ENCODE data around the gene WHRN.

The WHRN gene

GRCh38 chr9:114414346-114414745, 90.9 kb downstream of the WHRN start:
- ChIA-PET CTCF (interaction anchor here (0.9 to 4.7 kb wide), 9 partner anchors 8 to 600 kb away, joined by 3 to 53 read pairs (median 5); partner anchors contain the start of gene TEX48), POLR2A (no interaction called here)
- no peak for TF ChIP-seq CTCF (IDR thresholded peaks at IDR 0.05; ENCODE audit: control extremely low read depth, extremely low read depth, low read depth, missing control alignments)
- no peak for DNase-seq (ENCODE audit: extremely low spot score)

- ChIA-PET POLR2A (no interaction called here), CTCF (interaction anchor here (0.9 to 4.7 kb wide), 9 partner anchors 8 to 601 kb away, joined by 3 to 53 read pairs (median 5); partner anchors contain the start of gene TEX48)
- DNase-seq (ENCODE audit: extremely low spot score) = peak; percentile 44
- TF ChIP-seq CTCF (IDR thresholded peaks at IDR 0.05; ENCODE audit: control extremely low read depth, extremely low read depth, low read depth, missing control alignments) = no peak
Measured at GRCh38 chr9:114413861-114414301, 91.4 kb downstream of the WHRN start.

GRCh38 chr9:114412048-114412683, 93.1 kb downstream of the WHRN start:
- TF ChIP-seq CTCF (IDR thresholded peaks at IDR 0.05; ENCODE audit: control extremely low read depth, extremely low read depth, low read depth, missing control alignments) = no peak
- DNase-seq (ENCODE audit: extremely low spot score) = no peak
- ChIA-PET CTCF (interaction anchor here (3.0 to 3.6 kb wide), 2 partner anchors 241 to 269 kb away, joined by 9 to 20 read pairs; partner anchors contain the start of gene TEX48), POLR2A (no interaction called here)

- no peak for TF ChIP-seq CTCF (IDR thresholded peaks at IDR 0.05; ENCODE audit: control extremely low read depth, extremely low read depth, low read depth, missing control alignments)
- POLR2A ChIA-PET = no interaction called here
- CTCF ChIA-PET = interaction anchor here (3.6 to 9.8 kb wide), 2 partner anchors 242 kb away, joined by 20 to 173 read pairs; no protein-coding TSS in a partner anchor
- no peak for DNase-seq (ENCODE audit: extremely low spot score)
Measured at GRCh38 chr9:114411452-114411851, 93.8 kb downstream of the WHRN start.

- ChIA-PET CTCF (interaction anchor here (9.8 kb wide), 1 partner anchor 243 kb away, joined by 173 read pairs; no protein-coding TSS in a partner anchor), POLR2A (no interaction called here)
- TF ChIP-seq CTCF (IDR thresholded peaks at IDR 0.05; ENCODE audit: control extremely low read depth, extremely low read depth, low read depth, missing control alignments) = no peak
- DNase-seq (ENCODE audit: extremely low spot score) = no peak
Measured at GRCh38 chr9:114410910-114411309, 94.4 kb downstream of the WHRN start.

GRCh38 chr9:114409842-114410241, 95.4 kb downstream of the WHRN start:
- TF ChIP-seq CTCF (IDR thresholded peaks at IDR 0.05; ENCODE audit: control extremely low read depth, extremely low read depth, low read depth, missing control alignments) = no peak
- DNase-seq (ENCODE audit: extremely low spot score) = no peak
- ChIA-PET POLR2A (no interaction called here), CTCF (interaction anchor here (1.3 to 9.8 kb wide), 5 partner anchors 9 to 271 kb away, joined by 3 to 173 read pairs (median 9); no protein-coding TSS in a partner anchor)

Data from GM10248 (cell line).